Spleen (tissue), 11 donors: Measurements from ENCODE around the gene TMEFF1. TPM values are rescaled to one million over a fixed set of nuclear protein-coding genes. Genes with fewer than 3 reads are reported as not detected.

Experiments used
- DNase-seq: peaks from one replicate; pipeline ENCODE4 v3.0.0-alpha.2; 2020
- H3K27ac ChIP-seq, 8 donors: fragments of 200-600 bp; sonication (generic) in 7 of 8; 1 replicate in 4 of 8; 2 replicates in 4 of 8; pipeline versions ENCODE4 v1.5.0 to v1.8.0; 2016 to 2021; ENCODE audit warnings: inconsistent platforms in 4 of 8, mild to moderate bottlenecking in 4 of 8, moderate library complexity in 1 of 8
- H3K27me3 ChIP-seq, 7 donors: fragments of 200-600 bp; sonication (generic) in 6 of 7; replicated peaks in 1 of 7; 1 replicate in 4 of 7; 2 replicates in 3 of 7; pipeline versions ENCODE4 v1.5.0 to v1.8.0; 2016 to 2021; ENCODE audit warnings: inconsistent platforms in 3 of 7, mild to moderate bottlenecking in 1 of 7
- H3K36me3 ChIP-seq, 6 donors: fragments of 200-600 bp; sonication (generic) in 5 of 6; 1 replicate in 4 of 6; 2 replicates in 2 of 6; pipeline versions ENCODE4 v1.5.0 to v1.8.0; 2016 to 2021; ENCODE audit warnings: inconsistent platforms in 2 of 6
- H3K4me1 ChIP-seq, 6 donors: fragments of 200-600 bp; sonication (generic) in 5 of 6; 1 replicate in 3 of 6; 2 replicates in 3 of 6; pipeline versions ENCODE4 v1.5.0 to v1.8.0; 2016 to 2021; ENCODE audit warnings: inconsistent platforms in 3 of 6
- H3K4me3 ChIP-seq, 8 donors: fragments of 200-600 bp; sonication (generic) in 7 of 8; 1 replicate in 4 of 8; 2 replicates in 4 of 8; pipeline versions ENCODE4 v1.5.0 to v1.8.0; 2016 to 2021; ENCODE audit warnings: inconsistent platforms in 4 of 8, mild to moderate bottlenecking in 4 of 8, moderate library complexity in 2 of 8
- H3K9me3 ChIP-seq, 8 donors: fragments of 200-600 bp; sonication (generic) in 7 of 8; 1 replicate in 4 of 8; 2 replicates in 4 of 8; pipeline versions ENCODE4 v1.5.0 to v1.8.0; 2016 to 2021; ENCODE audit warnings: inconsistent platforms in 4 of 8
- CTCF ChIP-seq, 11 experiments: fragments of 200-600 bp in 7 of 11; fragments of 450-650 bp in 4 of 11; sonication (generic) in 4 of 11; IDR thresholded peaks in 8 of 11; conservative IDR thresholded peaks in 3 of 11; 1 replicate in 7 of 11; 2 replicates in 4 of 11; pipeline versions ENCODE4 v1.4.0 to v1.8.0; 2016 to 2021; ENCODE audit warnings: antibody characterized with exemption in 11 of 11, inconsistent platforms in 4 of 11, mild to moderate bottlenecking in 1 of 11
- POLR2A ChIP-seq, 3 donors: fragments of 450-650 bp; IDR thresholded peaks; one replicate each; pipeline ENCODE4 v1.5.1; 2017; ENCODE audit warnings: antibody characterized with exemption in 3 of 3, mild to moderate bottlenecking in 1 of 3
- POLR2AphosphoS5 ChIP-seq, 3 donors: sonication (generic); formaldehyde crosslinking; IDR thresholded peaks; one replicate each; pipeline ENCODE4 v1.5.1; 2017; ENCODE audit warnings: antibody characterized with exemption in 3 of 3
- WGBS, 5 donors: extraction: QIAGEN DNeasy Blood & Tissue Kit in 3 of 5; methylation state at CpG; one replicate each; pipeline versions ENCODE4 v1.1.5 to v1.1.7; 2013 to 2018; 5-methylcytosine and 5-hydroxymethylcytosine counted together
- intact Hi-C: fragments of 100-400 bp; cut with DNase I; formaldehyde crosslinking; loops from one replicate; pipeline ENCODE4 v1.15.0; 2023; ENCODE audit warnings: low total_unique reads
- polyA plus RNA-seq, 3 donors: library from polyadenylated mRNA; stranded (reverse); fragments of 200-250 nt; gene quantifications; one replicate each; pipeline ENCODE4 v1.2.1, GENCODE V29; 2013
- total RNA-seq, 7 donors: library from RNA; depleted of rRNA in 3 of 7; stranded (reverse); fragments of >200 nt in 3 of 7; fragmentation: NEBNext Ultra II Directional in 4 of 7; extraction: Animal tissue kit (Norgen Biotek cat#: 25700) in 4 of 7; gene quantifications; one replicate each; pipeline versions ENCODE4 v1.1.0 to v1.2.1, GENCODE V29; 2016 to 2021
- donor health status: healthy with polysubstance abuse.
- donor health status: DM: no; HTN: no; CAD: no; lungs with moderate emphysema.
- donor health status: DM: no; HTN: no; CAD: no.
- donor health status: Bipolar disorder and iron deficiency.
- donor health status: healthy.
- donor health status: DM: no; HTN: no; CAD: no.
- donor health status: DM: yes; HTN: yes; CAD: no.

Gene TMEFF1
- total and polyA plus RNA-seq, 10 donors, result 0.03 to 0.13 (median 0.05) TPM; not detected in 7

GRCh38 chr9:100549048-100549447 is 76.1 kb downstream of the TMEFF1 start:
- Histone ChIP-seq H3K4me1 (no peaks in the 10 kb centered on the region), H3K27me3 (no peaks in the 10 kb centered on the region), H3K36me3 (no peaks in the 10 kb centered on the region), H3K9me3 (peaks cover 0 to 34% (median 18%) of the 10 kb centered on the region in 8 donors), H3K27ac (peak overlapping the region in 3 of 8 donors; percentile 10 to 29 (median 25)), H3K4me3 (no peak overlapping the region)
- intact Hi-C loops, result no loop called here
- no peak for DNase-seq
- WGBS, 5 donors, result 46 to 64% (median 51%) methylated on average over 5 of the region's 5 CpGs
- peak in 1 of 3 donors; percentile 35 for TF ChIP-seq POLR2AphosphoS5 (IDR thresholded peaks at IDR 0.05)
- TF ChIP-seq POLR2A (IDR thresholded peaks at IDR 0.05), result no peak

- TF ChIP-seq POLR2AphosphoS5 (IDR thresholded peaks at IDR 0.05) (no peak), CTCF (IDR thresholded peaks at IDR 0.05 in 8 of 11, conservative IDR thresholded peaks at IDR 0.05 in 3 of 11) (no peak), POLR2A (IDR thresholded peaks at IDR 0.05) (no peak)
- WGBS, 5 donors, result 35 to 94% (median 87%) methylated on average over 2 of the region's 2 CpGs
- DNase-seq, result no peak
- no peak overlapping the region for H3K4me3 ChIP-seq
- H3K27ac ChIP-seq, result no peak overlapping the region
- no peaks in the 10 kb centered on the region for H3K4me1 ChIP-seq
- no peaks in the 10 kb centered on the region for H3K36me3 ChIP-seq
- no peaks in the 10 kb centered on the region for H3K9me3 ChIP-seq
- intact Hi-C loops, result no loop called here
- H3K27me3 ChIP-seq, result no peaks in the 10 kb centered on the region
Measured at GRCh38 chr9:100554935-100555401, 82.0 kb downstream of the TMEFF1 start.

- no peak overlapping the region for H3K27ac ChIP-seq
- 78 to 100% (median 87%) methylated on average over 1 of the region's 1 CpG for WGBS, 5 donors
- H3K27me3 ChIP-seq, result no peaks in the 10 kb centered on the region
- no peaks in the 10 kb centered on the region for H3K9me3 ChIP-seq
- TF ChIP-seq POLR2AphosphoS5 (IDR thresholded peaks at IDR 0.05), result no peak
- TF ChIP-seq POLR2A (IDR thresholded peaks at IDR 0.05), result no peak
- TF ChIP-seq CTCF (IDR thresholded peaks at IDR 0.05 in 8 of 11, conservative IDR thresholded peaks at IDR 0.05 in 3 of 11), result no peak
- H3K4me3 ChIP-seq, result no peak overlapping the region
- DNase-seq, result no peak
- intact Hi-C loops, result no loop called here
- no peaks in the 10 kb centered on the region for H3K36me3 ChIP-seq
- H3K4me1 ChIP-seq, result no peaks in the 10 kb centered on the region
Measured at GRCh38 chr9:100555471-100555870, 82.5 kb downstream of the TMEFF1 start.

GRCh38 chr9:100557053-100557452 is 84.1 kb downstream of the TMEFF1 start:
- no peaks in the 10 kb centered on the region for H3K9me3 ChIP-seq
- H3K36me3 ChIP-seq, result no peaks in the 10 kb centered on the region
- H3K27me3 ChIP-seq, result no peaks in the 10 kb centered on the region
- H3K4me1 ChIP-seq, result no peaks in the 10 kb centered on the region
- DNase-seq, result no peak
- H3K4me3 ChIP-seq, result no peak overlapping the region
- WGBS, 5 donors, result 88 to 96% (median 93%) methylated on average over 3 of the region's 3 CpGs
- no peak for TF ChIP-seq POLR2A (IDR thresholded peaks at IDR 0.05)
- TF ChIP-seq CTCF (IDR thresholded peaks at IDR 0.05 in 8 of 11, conservative IDR thresholded peaks at IDR 0.05 in 3 of 11), result no peak
- TF ChIP-seq POLR2AphosphoS5 (IDR thresholded peaks at IDR 0.05), result no peak
- no peak overlapping the region for H3K27ac ChIP-seq
- intact Hi-C loops, result no loop called here

GRCh38 chr9:100561256-100561655 is 88.3 kb downstream of the TMEFF1 start:
- H3K9me3 ChIP-seq, result no peaks in the 10 kb centered on the region
- no peak overlapping the region for H3K4me3 ChIP-seq
- intact Hi-C loops, result no loop called here
- TF ChIP-seq POLR2A (IDR thresholded peaks at IDR 0.05), result no peak
- TF ChIP-seq POLR2AphosphoS5 (IDR thresholded peaks at IDR 0.05), result no peak
- no peak for TF ChIP-seq CTCF (IDR thresholded peaks at IDR 0.05 in 8 of 11, conservative IDR thresholded peaks at IDR 0.05 in 3 of 11)
- DNase-seq, result no peak
- H3K36me3 ChIP-seq, result no peaks in the 10 kb centered on the region
- H3K27me3 ChIP-seq, result no peaks in the 10 kb centered on the region
- no peaks in the 10 kb centered on the region for H3K4me1 ChIP-seq
- no peak overlapping the region for H3K27ac ChIP-seq
- 79 to 87% (median 86%) methylated on average over 3 of the region's 3 CpGs for WGBS, 5 donors
